HEK293T (cell line): Measurements from ENCODE around the gene ATP1A3.

Experiments used
- CTCF ChIA-PET: fragments of 350-600 bp; formaldehyde crosslinking; extraction: SDS; loops from one replicate; lab custom pipeline; 2021; ENCODE audit warnings: antibody characterized with exemption, inconsistent platforms; lab: Yijun Ruan, JAX
- POLR2A ChIA-PET: fragments of 350-600 bp; formaldehyde crosslinking; extraction: SDS; loops from one replicate; lab custom pipeline; 2020; ENCODE audit warnings: antibody characterized with exemption, inconsistent platforms; lab: Yijun Ruan, JAX
- DNase-seq: peaks from one replicate; pipeline ENCODE4 v3.0.0; 2012; ENCODE audit warnings: mixed read lengths; ENCODE audit errors: extremely low spot score
- ARNT ChIP-seq: fragments of 450-650 bp; IDR thresholded peaks from 2 replicates; pipeline ENCODE4 v1.6.1; 2017; ENCODE audit warnings: mild to moderate bottlenecking
- BHLHE40 ChIP-seq: fragments of 450-650 bp; IDR thresholded peaks from 2 replicates; pipeline ENCODE4 v1.6.1; 2016; ENCODE audit warnings: mild to moderate bottlenecking, moderate library complexity, borderline replicate concordance
- CTBP1 ChIP-seq: fragments of 450-650 bp; IDR thresholded peaks from 2 replicates; pipeline ENCODE4 v1.6.1; 2016; ENCODE audit warnings: borderline replicate concordance
- ELF4 ChIP-seq: fragments of 450-650 bp; IDR thresholded peaks from 2 replicates; pipeline ENCODE4 v1.6.1; 2017; ENCODE audit warnings: antibody characterized with exemption
- FOXA1 ChIP-seq: fragments of 450-650 bp; IDR thresholded peaks from 2 replicates; pipeline ENCODE4 v1.6.1; 2016; ENCODE audit warnings: mild to moderate bottlenecking
- FOXK2 ChIP-seq: fragments of 450-650 bp; IDR thresholded peaks from 2 replicates; pipeline ENCODE4 v1.6.1; 2016; ENCODE audit warnings: mild to moderate bottlenecking
- FOXM1 ChIP-seq: fragments of 450-650 bp; IDR thresholded peaks from 2 replicates; pipeline ENCODE4 v1.6.1; 2017; ENCODE audit warnings: mild to moderate bottlenecking, borderline replicate concordance
- HDGF ChIP-seq: fragments of 450-650 bp; IDR thresholded peaks from 2 replicates; pipeline ENCODE4 v1.6.1; 2017; ENCODE audit warnings: antibody characterized with exemption, borderline replicate concordance
- L3MBTL2 ChIP-seq: fragments of 450-650 bp; conservative IDR thresholded peaks from 2 replicates; pipeline ENCODE4 v1.6.1; 2016; ENCODE audit warnings: mild to moderate bottlenecking
- LEF1 ChIP-seq: fragments of 450-650 bp; IDR thresholded peaks from 2 replicates; pipeline ENCODE4 v1.6.1; 2017; ENCODE audit warnings: mild to moderate bottlenecking, borderline replicate concordance
- NFRKB ChIP-seq: fragments of 450-650 bp; IDR thresholded peaks from 2 replicates; pipeline ENCODE4 v1.6.1; 2016; ENCODE audit warnings: mild to moderate bottlenecking, moderate library complexity
- PKNOX1 ChIP-seq: fragments of 450-650 bp; IDR thresholded peaks from 2 replicates; pipeline ENCODE4 v1.6.1; 2016
- SP1 ChIP-seq: fragments of 450-650 bp; IDR thresholded peaks from 2 replicates; pipeline ENCODE4 v1.6.1; 2017
- SUZ12 ChIP-seq: fragments of 450-650 bp; IDR thresholded peaks from 2 replicates; pipeline ENCODE4 v1.6.1; 2016; ENCODE audit warnings: mild to moderate bottlenecking
- TARDBP ChIP-seq: fragments of 450-650 bp; IDR thresholded peaks from 2 replicates; pipeline ENCODE4 v1.6.1; 2016
- ZNF384 ChIP-seq: fragments of 450-650 bp; IDR thresholded peaks from 2 replicates; pipeline ENCODE4 v1.6.1; 2016

Gene ATP1A3

DNA sequence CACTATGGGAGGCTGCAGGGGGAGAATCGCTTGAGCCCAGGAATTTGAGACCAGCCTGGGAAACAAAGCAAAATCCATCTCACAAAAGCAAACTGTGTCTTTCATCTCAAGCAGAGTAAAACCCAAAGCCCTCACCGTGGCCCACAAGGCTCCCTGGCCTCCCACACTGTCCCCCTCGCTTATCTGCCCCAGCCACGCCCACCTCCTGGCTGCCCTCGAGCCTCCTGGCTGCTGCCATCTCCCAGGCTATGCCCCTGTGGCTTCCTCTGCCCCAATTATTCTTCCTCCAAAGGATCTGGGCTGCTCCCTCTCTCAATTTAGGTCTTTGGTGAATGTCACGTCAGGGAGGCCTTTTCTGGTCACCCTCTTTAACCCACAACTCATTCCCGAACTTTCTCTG is 38.5 kb downstream of the ATP1A3 start:
- CTCF ChIA-PET, result no interaction called here
- DNase-seq, result no peak
- POLR2A ChIA-PET, result no interaction called here
- TF ChIP-seq CTBP1 (no peak), ARNT (no peak), FOXM1 (no peak)

DNA sequence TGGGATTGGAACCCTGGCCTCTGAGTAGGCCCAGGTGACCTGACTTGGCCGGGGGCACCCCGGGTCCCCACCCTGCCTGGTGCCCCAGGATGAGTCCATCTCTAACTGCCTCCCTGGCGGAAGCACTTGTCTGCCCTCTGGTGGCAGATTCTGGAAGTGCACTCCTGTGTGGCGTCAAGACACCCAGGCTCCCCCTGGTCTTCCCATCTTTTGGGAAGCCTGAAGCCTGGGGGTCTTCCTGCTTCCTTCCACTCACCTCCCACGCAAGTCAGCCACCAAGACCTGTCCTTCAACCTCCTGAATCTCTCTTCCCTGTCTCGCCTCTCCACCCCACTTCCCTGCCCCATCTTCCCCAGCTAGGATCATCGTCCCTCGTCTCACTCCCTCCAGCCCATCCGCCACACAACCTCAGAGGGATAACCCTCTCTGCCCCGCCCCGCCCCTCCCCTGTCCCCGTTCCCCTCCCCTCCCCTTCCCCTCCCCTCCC is 42.3 kb downstream of the ATP1A3 start:
- POLR2A ChIA-PET, result no interaction called here
- peak; percentile 84 for DNase-seq

DNA sequence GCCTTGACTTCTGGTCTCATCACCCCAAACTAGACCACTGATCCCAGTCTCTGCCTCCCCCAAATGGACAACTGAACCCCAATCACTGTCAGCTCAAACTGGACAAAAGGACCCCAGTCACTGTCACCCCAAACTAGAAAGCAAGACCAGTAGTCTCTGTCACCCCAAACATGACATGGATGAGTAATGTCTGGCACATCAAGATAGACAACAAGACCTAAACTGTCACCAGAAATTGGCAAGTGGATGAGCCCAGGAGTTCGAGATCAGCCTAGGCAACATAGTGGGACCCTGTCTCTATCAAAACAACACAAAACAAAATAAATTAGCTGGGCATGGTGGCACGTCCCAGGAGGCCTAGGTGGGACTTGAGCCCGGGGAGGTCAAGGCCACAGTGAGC is 46.9 kb downstream of the ATP1A3 start:
- DNase-seq, result no peak
- CTCF ChIA-PET, result no interaction called here
- POLR2A ChIA-PET, result interaction anchor here (1.5 kb wide), 1 partner anchor 12 kb away, joined by 5 read pairs; the partner anchor contains the start of gene RABAC1

More for the DNA sequence above, 42.3 kb downstream of the ATP1A3 start:
- CTCF ChIA-PET, result interaction anchor here (0.6 kb wide), 1 partner anchor 638 kb away, joined by 3 read pairs; no protein-coding TSS in a partner anchor
- TF ChIP-seq FOXA1 (no peak), L3MBTL2 (peak; percentile 26; the same call in 1 of the 2 replicates)

GRCh38 chr19:41945135-41945766 is 48.8 kb downstream of the ATP1A3 start:
- no peak for DNase-seq
- ChIA-PET CTCF (no interaction called here), POLR2A (interaction anchor here (1.7 to 2.2 kb wide), 2 partner anchors 14 to 86 kb away, joined by 6 to 10 read pairs; partner anchors contain the start of genes RABAC1 and RPS19)
- no peak for TF ChIP-seq ARNT
- no peak for TF ChIP-seq ELF4
- TF ChIP-seq HDGF, result no peak
- TF ChIP-seq BHLHE40, result no peak
- no peak for TF ChIP-seq FOXK2
- TF ChIP-seq SP1, result no peak
- TF ChIP-seq CTBP1, result no peak
- no peak for TF ChIP-seq TARDBP
- no peak for TF ChIP-seq ZNF384
- no peak for TF ChIP-seq FOXA1
- TF ChIP-seq FOXM1, result no peak
- TF ChIP-seq NFRKB, result no peak
- TF ChIP-seq L3MBTL2, result no peak
- no peak for TF ChIP-seq LEF1
- TF ChIP-seq PKNOX1, result no peak

More for the DNA sequence above, 46.9 kb downstream of the ATP1A3 start:
- TF ChIP-seq SUZ12 (no peak), TARDBP (no peak), ZNF384 (no peak), FOXK2 (no peak), PKNOX1 (no peak), L3MBTL2 (no peak), ARNT (no peak), ELF4 (no peak), FOXM1 (no peak), LEF1 (no peak), HDGF (no peak), BHLHE40 (no peak), FOXA1 (no peak), NFRKB (no peak), SP1 (no peak), CTBP1 (no peak)

GRCh38 chr19:41944336-41944735 is 49.7 kb downstream of the ATP1A3 start:
- TF ChIP-seq FOXK2 (no peak), ELF4 (no peak), SUZ12 (no peak), FOXM1 (no peak), SP1 (no peak), ARNT (no peak), ZNF384 (no peak), LEF1 (no peak), HDGF (no peak), TARDBP (no peak), PKNOX1 (no peak), BHLHE40 (no peak), FOXA1 (no peak), L3MBTL2 (no peak), NFRKB (no peak), CTBP1 (no peak)
- no peak for DNase-seq
- ChIA-PET POLR2A (interaction anchor here (0.7 to 2.2 kb wide), 2 partner anchors 14 to 84 kb away, joined by 4 to 10 read pairs; partner anchors contain the start of genes RABAC1 and RPS19), CTCF (no interaction called here)
